K562 (cell line): ENCODE measurements around the gene TRAF7. TPM values are rescaled to one million over a fixed set of nuclear protein-coding genes. Genes with fewer than 3 reads are reported as not detected.

ENCODE experiments used
- ARID2 ChIP-seq: fragments of 450-650 bp; IDR thresholded peaks from 2 replicates; pipeline ENCODE4 v1.6.1; 2017; ENCODE audit warnings: antibody characterized with exemption, mild to moderate bottlenecking
- CREM ChIP-seq: IDR thresholded peaks from 2 replicates; pipeline ENCODE4 v1.6.1; 2014; ENCODE audit warnings: antibody characterized with exemption, low read depth
- DDX20 ChIP-seq: fragments of 450-650 bp; IDR thresholded peaks from 2 replicates; pipeline ENCODE4 v1.6.1; 2016; ENCODE audit warnings: missing genetic modification characterization, low read depth, mild to moderate bottlenecking, missing compliant biosample characterization, moderate library complexity
- EP400 ChIP-seq: fragments of 450-650 bp; IDR thresholded peaks from 2 replicates; pipeline ENCODE4 v1.6.1; 2017; ENCODE audit warnings: antibody characterized with exemption, mild to moderate bottlenecking, moderate library complexity
- LCOR ChIP-seq: sonication (generic); formaldehyde crosslinking; IDR thresholded peaks from 2 replicates; pipeline ENCODE4 v1.8.0; 2022; ENCODE audit warnings: mild to moderate bottlenecking, missing genetic modification reagents
- NFIC ChIP-seq: fragments of 450-650 bp; IDR thresholded peaks from 2 replicates; pipeline ENCODE4 v1.6.1; 2017; ENCODE audit warnings: mild to moderate bottlenecking, inconsistent platforms
- NFXL1 ChIP-seq: fragments of 450-650 bp; formaldehyde crosslinking; IDR thresholded peaks from 2 replicates; pipeline ENCODE4 v1.4.0; 2021; ENCODE audit warnings: mild to moderate bottlenecking
- NR2C2 ChIP-seq, 2 experiments: fragments of 200-800 bp in 1 of 2; sonication (Bioruptor generic) in 1 of 2; sonication (generic) in 1 of 2; formaldehyde crosslinking in 1 of 2; IDR thresholded peaks; 2 replicates each; pipeline versions ENCODE4 v1.6.1 to v1.8.0; 2016 to 2022; ENCODE audit warnings: mild to moderate bottlenecking in 1 of 2, missing compliant biosample characterization in 1 of 2, missing genetic modification characterization in 1 of 2, missing genetic modification reagents in 1 of 2
- POLR3G ChIP-seq: IDR thresholded peaks from 2 replicates; pipeline ENCODE4 v1.6.1; 2011; ENCODE audit not compliant: insufficient read length, insufficient replicate concordance; ENCODE audit errors: extremely low read depth
- PYGO2 ChIP-seq: fragments of 450-650 bp; IDR thresholded peaks from 2 replicates; pipeline ENCODE4 v1.6.1; 2016; ENCODE audit warnings: mild to moderate bottlenecking, missing genetic modification characterization, moderate library complexity, missing compliant biosample characterization
- SIX5 ChIP-seq, 2 experiments: IDR thresholded peaks; 2 replicates each; pipeline ENCODE4 v1.6.1; 2011; ENCODE audit warnings: low read length in 2 of 2, borderline replicate concordance in 1 of 2, low read depth in 1 of 2, mild to moderate bottlenecking in 1 of 2, moderate library complexity in 1 of 2; ENCODE audit not compliant: insufficient read depth in 1 of 2
- SMAD3 ChIP-seq: fragments of 450-650 bp; formaldehyde crosslinking; conservative IDR thresholded peaks from 2 replicates; pipeline ENCODE4 v1.4.0; 2020; ENCODE audit warnings: mild to moderate bottlenecking
- SRF ChIP-seq, 2 experiments: fragments of 250-450, 450-650 bp in 1 of 2; sonication (Bioruptor Pico) in 1 of 2; sonication (generic) in 1 of 2; formaldehyde crosslinking; IDR thresholded peaks; 2 replicates each; pipeline versions ENCODE4 v1.5.0 to v1.5.1; 2020 to 2022; ENCODE audit warnings: mild to moderate bottlenecking in 1 of 2, missing genetic modification reagents in 1 of 2
- TCFL5 ChIP-seq: fragments of 250-450 bp; sonication (Bioruptor Pico); conservative IDR thresholded peaks from 2 replicates; pipeline ENCODE4 v1.6.1; 2021; ENCODE audit warnings: mild to moderate bottlenecking, moderate library complexity, matching md5 sums
- TFAM ChIP-seq: fragments of 250-450 bp; sonication (Bioruptor Pico); conservative IDR thresholded peaks from 2 replicates; pipeline ENCODE4 v1.5.0; 2021; ENCODE audit warnings: mild to moderate bottlenecking, moderate library complexity
- THAP12 ChIP-seq: fragments of 250-450 bp; sonication (Bioruptor Pico); IDR thresholded peaks from 2 replicates; pipeline ENCODE4 v1.9.0; 2021; ENCODE audit warnings: mild to moderate bottlenecking, inconsistent platforms
- ZFPM2 ChIP-seq: fragments of 250-450 bp; sonication (Bioruptor Pico); IDR thresholded peaks from 2 replicates; pipeline ENCODE4 v1.5.1; 2022; ENCODE audit warnings: mild to moderate bottlenecking
- ZNF121 ChIP-seq: sonication (generic); formaldehyde crosslinking; conservative IDR thresholded peaks from 2 replicates; pipeline ENCODE4 v1.8.0; 2022; ENCODE audit warnings: missing genetic modification reagents
- ZNF134 ChIP-seq: fragments of 250-450 bp; sonication (Bioruptor Pico); conservative IDR thresholded peaks from 2 replicates; pipeline ENCODE4 v1.4.0; 2020
- ZNF431 ChIP-seq: sonication (generic); formaldehyde crosslinking; IDR thresholded peaks from 2 replicates; pipeline ENCODE4 v1.8.0; 2022; ENCODE audit warnings: mild to moderate bottlenecking, missing genetic modification reagents
- ZNF785 ChIP-seq: fragments of 250-450 bp; sonication (Bioruptor Pico); IDR thresholded peaks from 2 replicates; pipeline ENCODE4 v1.4.0; 2020; ENCODE audit warnings: mild to moderate bottlenecking
- polyA plus RNA-seq, 8 experiments: library from polyadenylated mRNA; depleted of rRNA in 4 of 8; stranded (reverse) in 5 of 8; unstranded in 3 of 8; fragments of >200 nt; fragmentation: Nextera tagmentation in 2 of 8; fragmentation: Illumina TruSeq in 1 of 8; extraction: Ambion mirVana in 2 of 8; extraction: Trizol in 1 of 8; gene quantifications; 2 replicates each; pipeline versions ENCODE4 v1.2.1 to v1.2.3, GENCODE V29; 2011 to 2014; ENCODE audit warnings: inconsistent platforms in 1 of 8, missing spikeins in 1 of 8
- total RNA-seq, 7 experiments: library from RNA; depleted of rRNA in 6 of 7; stranded (reverse); fragments of >200 nt in 6 of 7; fragmentation: Illumina TruSeq in 2 of 7; extraction: Trizol in 2 of 7; gene quantifications; 2 replicates each; pipeline versions ENCODE4 v1.2.1 to v1.2.3, GENCODE V29; 2011 to 2021; ENCODE audit warnings: low replicate concordance in 1 of 7
- TF ChIP-seq, protein P1 (sequence below): fragments of 250-450 bp; sonication (Bioruptor Pico); IDR thresholded peaks from 2 replicates; pipeline ENCODE4 v1.4.0; 2020; ENCODE audit warnings: mild to moderate bottlenecking, moderate library complexity
- TF ChIP-seq, protein P2 (sequence below): fragments of 200-800 bp; sonication (Bioruptor generic); IDR thresholded peaks from 2 replicates; pipeline ENCODE4 v1.6.1; 2017; ENCODE audit warnings: missing genetic modification characterization, missing compliant biosample characterization

Gene TRAF7
- total and polyA plus RNA-seq, 9 of the 15 experiments (the other 6 are each of a cell fraction or from before 2014, with no cell fraction given): 1.1 to 113 (median 41.6) TPM

- TF ChIP-seq CREM (no peak), NFXL1 (CRISPR knock-in tag) (peak; percentile 62; the same call in 1 of the 2 replicates), SIX5 (IDR thresholded peaks at IDR 0.05; ENCODE audit: borderline replicate concordance in 1 of 2, insufficient read depth in 1 of 2, low read depth in 1 of 2, low read length in 2 of 2) (no peak), NFIC (no peak), NR2C2 (CRISPR knock-in tag; IDR thresholded peaks at IDR 0.05) (no peak), NR2C2 (tag; IDR thresholded peaks at IDR 0.05) (0 out of 2 replicates have a peak, but pooled peaks have one; percentile 31), EP400 (no peak), LCOR (CRISPR knock-in tag) (no peak), SRF (CRISPR knock-in tag; IDR thresholded peaks at IDR 0.05) (0 out of 4 replicates have a peak, but pooled peaks of 1 of the 2 experiments have one; percentile 56), THAP12 (no peak), ZNF785 (CRISPR knock-in tag) (no peak; the same call in 1 of the 2 replicates), SMAD3 (CRISPR knock-in tag) (peak; percentile 81; the same call in 1 of the 2 replicates), TFAM (CRISPR knock-in tag) (no peak), ZNF121 (CRISPR knock-in tag) (no peak), TCFL5 (CRISPR knock-in tag) (no peak), POLR3G (no peak), PYGO2 (no peak), ZNF134 (CRISPR knock-in tag) (0 out of 2 replicates have a peak, but pooled peaks have one; percentile 27), ZNF431 (CRISPR knock-in tag) (no peak), ARID2 (no peak), ZFPM2 (CRISPR knock-in tag) (no peak), DDX20 (tag) (no peak)
- TF ChIP-seq, protein P1, sequence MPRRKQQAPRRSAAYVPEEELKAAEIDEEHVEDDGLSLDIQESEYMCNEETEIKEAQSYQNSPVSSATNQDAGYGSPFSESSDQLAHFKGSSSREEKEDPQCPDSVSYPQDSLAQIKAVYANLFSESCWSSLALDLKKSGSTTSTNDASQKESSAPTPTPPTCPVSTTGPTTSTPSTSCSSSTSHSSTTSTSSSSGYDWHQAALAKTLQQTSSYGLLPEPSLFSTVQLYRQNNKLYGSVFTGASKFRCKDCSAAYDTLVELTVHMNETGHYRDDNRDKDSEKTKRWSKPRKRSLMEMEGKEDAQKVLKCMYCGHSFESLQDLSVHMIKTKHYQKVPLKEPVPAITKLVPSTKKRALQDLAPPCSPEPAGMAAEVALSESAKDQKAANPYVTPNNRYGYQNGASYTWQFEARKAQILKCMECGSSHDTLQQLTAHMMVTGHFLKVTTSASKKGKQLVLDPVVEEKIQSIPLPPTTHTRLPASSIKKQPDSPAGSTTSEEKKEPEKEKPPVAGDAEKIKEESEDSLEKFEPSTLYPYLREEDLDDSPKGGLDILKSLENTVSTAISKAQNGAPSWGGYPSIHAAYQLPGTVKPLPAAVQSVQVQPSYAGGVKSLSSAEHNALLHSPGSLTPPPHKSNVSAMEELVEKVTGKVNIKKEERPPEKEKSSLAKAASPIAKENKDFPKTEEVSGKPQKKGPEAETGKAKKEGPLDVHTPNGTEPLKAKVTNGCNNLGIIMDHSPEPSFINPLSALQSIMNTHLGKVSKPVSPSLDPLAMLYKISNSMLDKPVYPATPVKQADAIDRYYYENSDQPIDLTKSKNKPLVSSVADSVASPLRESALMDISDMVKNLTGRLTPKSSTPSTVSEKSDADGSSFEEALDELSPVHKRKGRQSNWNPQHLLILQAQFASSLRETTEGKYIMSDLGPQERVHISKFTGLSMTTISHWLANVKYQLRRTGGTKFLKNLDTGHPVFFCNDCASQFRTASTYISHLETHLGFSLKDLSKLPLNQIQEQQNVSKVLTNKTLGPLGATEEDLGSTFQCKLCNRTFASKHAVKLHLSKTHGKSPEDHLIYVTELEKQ: no peak
- TF ChIP-seq, protein P2, sequence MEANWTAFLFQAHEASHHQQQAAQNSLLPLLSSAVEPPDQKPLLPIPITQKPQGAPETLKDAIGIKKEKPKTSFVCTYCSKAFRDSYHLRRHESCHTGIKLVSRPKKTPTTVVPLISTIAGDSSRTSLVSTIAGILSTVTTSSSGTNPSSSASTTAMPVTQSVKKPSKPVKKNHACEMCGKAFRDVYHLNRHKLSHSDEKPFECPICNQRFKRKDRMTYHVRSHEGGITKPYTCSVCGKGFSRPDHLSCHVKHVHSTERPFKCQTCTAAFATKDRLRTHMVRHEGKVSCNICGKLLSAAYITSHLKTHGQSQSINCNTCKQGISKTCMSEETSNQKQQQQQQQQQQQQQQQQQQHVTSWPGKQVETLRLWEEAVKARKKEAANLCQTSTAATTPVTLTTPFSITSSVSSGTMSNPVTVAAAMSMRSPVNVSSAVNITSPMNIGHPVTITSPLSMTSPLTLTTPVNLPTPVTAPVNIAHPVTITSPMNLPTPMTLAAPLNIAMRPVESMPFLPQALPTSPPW (CRISPR knock-in tag): no peak
Observed at GRCh38 chr16:2214719-2214968, 59.1 kb downstream of the TRAF7 start, which contains the start of gene PGP (continued).
